CD14-positive monocyte (primary cell): Measurements from ENCODE around the gene SMARCE1. TPM values are rescaled to one million over a fixed set of nuclear protein-coding genes. Genes with fewer than 3 reads are reported as not detected.

Source experiments
- DNase-seq, 3 donors: peaks; one replicate each; pipeline ENCODE4 v3.0.0-alpha.2; 2011 to 2022
- H2AFZ ChIP-seq: 2 replicates; pipeline ENCODE4 v1.6.0; 2012; ENCODE audit warnings: mild to moderate bottlenecking, low read depth, low read length, inconsistent platforms; ENCODE audit not compliant: insufficient read depth, poor library complexity, severe bottlenecking
- H3K27ac ChIP-seq, 2 donors: 1 replicate in 1 of 2; 2 replicates in 1 of 2; pipeline ENCODE4 v1.5.1; 2012 to 2013; ENCODE audit warnings: low read length in 2 of 2, control low read depth in 1 of 2, inconsistent platforms in 1 of 2, low read depth in 1 of 2, mild to moderate bottlenecking in 1 of 2
- H3K27me3 ChIP-seq, 2 donors: one replicate each; pipeline versions ENCODE4 v1.6.0 to v1.6.1; 2011 to 2013; ENCODE audit warnings: low read length in 2 of 2; ENCODE audit not compliant: control insufficient read depth in 2 of 2, insufficient read depth in 2 of 2
- H3K36me3 ChIP-seq, 2 donors: replicated peaks in 1 of 2; 1 replicate in 1 of 2; 2 replicates in 1 of 2; pipeline versions ENCODE4 v1.5.1 to v1.6.1; 2012 to 2013; ENCODE audit warnings: low read length in 2 of 2, control low read depth in 1 of 2, inconsistent platforms in 1 of 2, mild to moderate bottlenecking in 1 of 2; ENCODE audit not compliant: insufficient read depth in 2 of 2, control insufficient read depth in 1 of 2
- H3K4me1 ChIP-seq, 2 donors: 1 replicate in 1 of 2; 2 replicates in 1 of 2; pipeline versions ENCODE4 v1.5.1 to v1.6.1; 2012 to 2013; ENCODE audit warnings: low read length in 2 of 2, control low read depth in 1 of 2, inconsistent platforms in 1 of 2, mild to moderate bottlenecking in 1 of 2, moderate library complexity in 1 of 2; ENCODE audit not compliant: insufficient read depth in 2 of 2, control insufficient read depth in 1 of 2
- H3K4me2 ChIP-seq: replicated peaks from 2 replicates; pipeline ENCODE3; 2012; ENCODE audit warnings: low read length, moderate library complexity, mild to moderate bottlenecking; ENCODE audit not compliant: poor library complexity, severe bottlenecking; ENCODE audit errors: extremely low read depth
- H3K4me3 ChIP-seq, 3 experiments: fragments of 200-600 bp in 1 of 3; sonication (generic) in 1 of 3; replicated peaks in 1 of 3; 1 replicate in 2 of 3; 2 replicates in 1 of 3; pipeline ENCODE4 v1.5.1; 2011 to 2013; ENCODE audit warnings: low read length in 3 of 3, mild to moderate bottlenecking in 3 of 3, control low read depth in 2 of 3, low read depth in 2 of 3, inconsistent platforms in 1 of 3, moderate library complexity in 1 of 3
- H3K79me2 ChIP-seq: 2 replicates; pipeline ENCODE4 v1.6.0; 2012; ENCODE audit warnings: mild to moderate bottlenecking, control low read depth, inconsistent platforms, low read length, moderate library complexity; ENCODE audit not compliant: insufficient read depth
- H3K9ac ChIP-seq: 2 replicates; pipeline ENCODE4 v1.6.0; 2017; ENCODE audit warnings: low read length, mild to moderate bottlenecking; ENCODE audit not compliant: insufficient read depth, poor library complexity, severe bottlenecking
- H3K9me3 ChIP-seq, 2 donors: replicated peaks in 1 of 2; 1 replicate in 1 of 2; 2 replicates in 1 of 2; pipeline versions ENCODE4 v1.5.1 to v1.6.1; 2012 to 2013; ENCODE audit warnings: low read length in 2 of 2, control low read depth in 1 of 2; ENCODE audit not compliant: control insufficient read depth in 1 of 2, insufficient read depth in 1 of 2
- H4K20me1 ChIP-seq: 2 replicates; pipeline ENCODE4 v1.6.0; 2012; ENCODE audit warnings: mild to moderate bottlenecking, low read length, control low read depth, moderate library complexity; ENCODE audit not compliant: insufficient read depth
- H3K27ac Mint-ChIP-seq, 7 donors: one replicate each; pipeline ENCODE4 v1.8.0; 2020; ENCODE audit warnings: mild to moderate bottlenecking in 7 of 7, mixed read lengths in 7 of 7, moderate library complexity in 6 of 7, inconsistent platforms in 2 of 7
- H3K27me3 Mint-ChIP-seq, 3 donors: one replicate each; pipeline ENCODE4 v1.8.0; 2021 to 2022; ENCODE audit warnings: low read depth in 3 of 3, mild to moderate bottlenecking in 3 of 3, mixed read lengths in 3 of 3, moderate library complexity in 3 of 3, inconsistent platforms in 1 of 3
- H3K36me3 Mint-ChIP-seq, 2 donors: one replicate each; pipeline ENCODE4 v1.8.0; 2020; ENCODE audit warnings: mixed read lengths in 2 of 2, inconsistent platforms in 1 of 2, mild to moderate bottlenecking in 1 of 2
- H3K4me1 Mint-ChIP-seq: one replicate; pipeline ENCODE4 v1.8.0; 2020; ENCODE audit warnings: mild to moderate bottlenecking, mixed read lengths
- H3K4me3 Mint-ChIP-seq, 2 donors: one replicate each; pipeline ENCODE4 v1.8.0; 2020; ENCODE audit warnings: mild to moderate bottlenecking in 2 of 2, mixed read lengths in 2 of 2, moderate library complexity in 1 of 2
- H3K9me3 Mint-ChIP-seq, 7 donors: one replicate each; pipeline ENCODE4 v1.8.0; 2020 to 2022; ENCODE audit warnings: mixed read lengths in 7 of 7, mild to moderate bottlenecking in 6 of 7, moderate library complexity in 6 of 7, inconsistent platforms in 2 of 7
- CTCF ChIP-seq: fragments of 200-600 bp; IDR thresholded peaks from one replicate; pipeline ENCODE4 v1.8.0; 2022; ENCODE audit warnings: antibody characterized with exemption, mild to moderate bottlenecking
- WGBS: methylation state at CpG from one replicate; pipeline ENCODE4 v1.1.5; 2013; ENCODE audit warnings: missing lambda C conversion rate; ENCODE audit not compliant: insufficient coverage; 5-methylcytosine and 5-hydroxymethylcytosine counted together
- intact Hi-C, 2 donors: fragments of 100-400 bp; cut with micrococcal nuclease; formaldehyde crosslinking; loops; one replicate each; pipeline versions ENCODE4 v1.15.0 to v1.15.1; 2023
- polyA plus RNA-seq, 3 donors: library from polyadenylated mRNA; depleted of rRNA in 1 of 3; unstranded in 2 of 3; stranded (reverse) in 1 of 3; fragments of 300-500 nt in 2 of 3; fragments of >200 nt in 1 of 3; fragmentation: Illumina TruSeq in 2 of 3; gene quantifications; 1 replicate in 2 of 3; 2 replicates in 1 of 3; pipeline ENCODE4 v1.2.3, GENCODE V29; 2012 to 2021

The SMARCE1 gene
- polyA plus RNA-seq, 3 donors: 18.6 to 127 (median 119) TPM

- intact Hi-C loops: no loop called here
- WGBS: 50% methylated on average over 2 of the region's 10 CpGs
- Histone ChIP-seq H3K9ac (no peak overlapping the region), H4K20me1 (no peaks in the 10 kb centered on the region), H3K36me3 (no peaks in the 10 kb centered on the region), H3K4me1 (no peaks in the 10 kb centered on the region), H3K79me2 (no peaks in the 10 kb centered on the region), H2AFZ (no peak overlapping the region), H3K27ac (no peak overlapping the region), H3K4me2 (no peak overlapping the region), H3K27me3 (no peaks in the 10 kb centered on the region), H3K9me3 (no peaks in the 10 kb centered on the region), H3K4me3 (no peak overlapping the region)
- Mint-ChIP-seq H3K36me3 (no peaks in the 10 kb centered on the region), H3K4me1 (no peaks in the 10 kb centered on the region), H3K27me3 (peaks cover 4 to 13% (median 10%) of the 10 kb centered on the region in 3 donors), H3K9me3 (no peaks in the 10 kb centered on the region), H3K4me3 (no peak overlapping the region), H3K27ac (no peak overlapping the region)
- DNase-seq: no peak
- TF ChIP-seq CTCF: no peak
Observed at GRCh38 chr17:40606548-40607353, 40.9 kb downstream of the SMARCE1 start.

- no peaks in the 10 kb centered on the region for H4K20me1 ChIP-seq
- Mint-ChIP-seq H3K27me3 (peaks cover 4 to 7% (median 6%) of the 10 kb centered on the region in 3 donors), H3K27ac (peak overlapping the region in 1 of 7 donors; percentile 5), H3K4me3 (no peak overlapping the region), H3K36me3 (no peaks in the 10 kb centered on the region), H3K9me3 (no peaks in the 10 kb centered on the region), H3K4me1 (no peaks in the 10 kb centered on the region)
- WGBS: 98% methylated on average over 6 of the region's 6 CpGs
- H3K9ac ChIP-seq: no peak overlapping the region
- intact Hi-C loops: no loop called here
- H3K4me3 ChIP-seq: no peak overlapping the region
- H2AFZ ChIP-seq: no peak overlapping the region
- H3K9me3 ChIP-seq: no peaks in the 10 kb centered on the region
- H3K4me1 ChIP-seq: no peaks in the 10 kb centered on the region
- H3K27ac ChIP-seq: no peak overlapping the region
- H3K27me3 ChIP-seq: no peaks in the 10 kb centered on the region
- H3K79me2 ChIP-seq: no peaks in the 10 kb centered on the region
- no peaks in the 10 kb centered on the region for H3K36me3 ChIP-seq
- no peak for TF ChIP-seq CTCF
- DNase-seq: no peak
- H3K4me2 ChIP-seq: no peak overlapping the region
Observed at GRCh38 chr17:40605306-40605705, 42.3 kb downstream of the SMARCE1 start.
